Muscle layer of duodenum (tissue), 2 donors: ENCODE measurements around the gene SRPX2.
"Not testable (repeated sequence)": the region's sequence is repeated elsewhere in the genome, so short reads cannot be mapped to it uniquely, and the experiment has no call there.

Experiments used
- H3K27ac ChIP-seq: one replicate; pipeline ENCODE4 v1.7.0; 2013; ENCODE audit warnings: mild to moderate bottlenecking, low read length
- H3K27me3 ChIP-seq: one replicate; pipeline ENCODE4 v1.7.0; 2013; ENCODE audit warnings: low read depth, mild to moderate bottlenecking, control low read depth, low read length
- H3K36me3 ChIP-seq, 2 donors: one replicate each; pipeline ENCODE4 v1.7.0; 2013; ENCODE audit warnings: low read length in 2 of 2, control low read depth in 1 of 2, mild to moderate bottlenecking in 1 of 2; ENCODE audit not compliant: insufficient read depth in 2 of 2, control insufficient read depth in 1 of 2
- H3K4me1 ChIP-seq, 2 donors: one replicate each; pipeline ENCODE4 v1.7.0; 2013; ENCODE audit warnings: low read length in 2 of 2, mild to moderate bottlenecking in 2 of 2, control low read depth in 1 of 2, moderate library complexity in 1 of 2; ENCODE audit not compliant: insufficient read depth in 2 of 2, control insufficient read depth in 1 of 2
- H3K4me3 ChIP-seq, 2 donors: one replicate each; pipeline ENCODE4 v1.7.0; 2013; ENCODE audit warnings: low read length in 2 of 2, low read depth in 1 of 2, mild to moderate bottlenecking in 1 of 2
- H3K9me3 ChIP-seq, 2 donors: one replicate each; pipeline ENCODE4 v1.7.0; 2013; ENCODE audit warnings: low read length in 2 of 2, control low read depth in 1 of 2, mild to moderate bottlenecking in 1 of 2; ENCODE audit not compliant: control insufficient read depth in 1 of 2
- donor health status: healthy.

SRPX2 gene

GRCh38 chrX:100704581-100705203 lies 60.7 kb downstream of the SRPX2 start:
- Histone ChIP-seq H3K27me3 (no peaks in the 10 kb centered on the region), H3K27ac (no peak overlapping the region), H3K9me3 (no peaks in the 10 kb centered on the region), H3K4me1 (no peaks in the 10 kb centered on the region), H3K4me3 (no peak overlapping the region), H3K36me3 (peaks cover 0 to 4% of the 10 kb centered on the region in 2 donors)

- Histone ChIP-seq H3K4me1 (no peaks in the 10 kb centered on the region), H3K27me3 (no peaks in the 10 kb centered on the region), H3K27ac (no peak overlapping the region), H3K36me3 (no peaks in the 10 kb centered on the region), H3K9me3 (no peaks in the 10 kb centered on the region), H3K4me3 (no peak overlapping the region)
Observed at GRCh38 chrX:100710816-100711215, 66.8 kb downstream of the SRPX2 start.

- H3K36me3 ChIP-seq = no peaks in the 10 kb centered on the region
- H3K9me3 ChIP-seq = no peaks in the 10 kb centered on the region
- no peak overlapping the region for H3K27ac ChIP-seq
- no peak overlapping the region for H3K4me3 ChIP-seq
- H3K27me3 ChIP-seq = no peaks in the 10 kb centered on the region
- H3K4me1 ChIP-seq = no peaks in the 10 kb centered on the region
Observed at GRCh38 chrX:100717363-100717762, 73.4 kb downstream of the SRPX2 start.

GRCh38 chrX:100719139-100719538 lies 75.1 kb downstream of the SRPX2 start:
- H3K27me3 ChIP-seq = no peaks in the 10 kb centered on the region
- H3K4me3 ChIP-seq = no peak overlapping the region
- H3K4me1 ChIP-seq = no peaks in the 10 kb centered on the region
- H3K27ac ChIP-seq = no peak overlapping the region
- no peaks in the 10 kb centered on the region for H3K9me3 ChIP-seq
- H3K36me3 ChIP-seq = no peaks in the 10 kb centered on the region

DNA sequence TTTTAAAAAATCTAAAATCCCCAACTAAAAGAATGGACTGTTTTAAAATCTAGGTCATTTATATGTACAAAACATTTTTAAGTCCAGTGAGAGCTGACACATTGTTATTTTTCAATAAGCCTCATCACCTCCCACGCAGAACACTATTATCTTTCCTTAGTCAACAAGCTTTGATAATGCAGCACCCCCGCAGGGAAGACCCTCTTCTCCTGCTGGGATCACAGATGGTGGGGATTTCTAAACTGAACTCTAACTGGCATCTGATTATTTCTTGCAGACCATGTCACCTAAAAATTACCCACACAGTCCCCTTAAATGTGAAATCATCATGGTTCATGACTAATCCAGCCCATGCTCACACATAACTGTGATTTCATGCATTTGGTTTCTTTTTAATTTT lies 76.3 kb downstream of the SRPX2 start:
- H3K36me3 ChIP-seq = no peaks in the 10 kb centered on the region
- H3K4me1 ChIP-seq = no peaks in the 10 kb centered on the region
- H3K27ac ChIP-seq = no peak overlapping the region
- H3K4me3 ChIP-seq = no peak overlapping the region
- no peaks in the 10 kb centered on the region for H3K9me3 ChIP-seq
- H3K27me3 ChIP-seq = no peaks in the 10 kb centered on the region

GRCh38 chrX:100721328-100721727 lies 77.3 kb downstream of the SRPX2 start:
- Histone ChIP-seq H3K4me3 (no peak overlapping the region), H3K4me1 (no peaks in the 10 kb centered on the region), H3K27me3 (no peaks in the 10 kb centered on the region), H3K27ac (no peak overlapping the region), H3K9me3 (no peaks in the 10 kb centered on the region), H3K36me3 (no peaks in the 10 kb centered on the region)

DNA sequence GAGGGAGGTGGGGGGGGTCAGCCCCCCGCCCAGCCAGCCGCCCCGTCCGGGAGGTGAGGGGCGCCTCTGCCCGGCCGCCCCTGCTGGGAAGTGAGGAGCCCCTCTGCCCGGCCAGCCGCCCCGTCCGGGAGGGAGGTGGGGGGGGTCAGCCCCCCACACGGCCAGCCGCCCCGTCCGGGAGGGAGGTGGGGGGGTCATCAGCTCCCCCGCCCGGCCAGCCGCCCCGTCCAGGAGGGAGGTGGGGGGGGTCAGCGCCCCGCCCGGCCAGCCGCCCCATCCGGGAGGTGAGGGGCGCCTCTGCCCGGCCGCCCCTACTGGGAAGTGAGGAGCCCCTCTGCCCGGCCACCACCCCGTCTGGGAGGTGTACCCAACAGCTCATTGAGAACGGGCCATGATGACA lies 80.0 kb downstream of the SRPX2 start:
- H3K36me3 ChIP-seq, H3K4me3 ChIP-seq, H3K4me1 ChIP-seq, H3K9me3 ChIP-seq, H3K27ac ChIP-seq, H3K27me3 ChIP-seq: not testable (repeated sequence)
